BE2C (cell line): ENCODE data around the gene NR1H3.

Experiments
- DNase-seq: peaks from one replicate; pipeline ENCODE4 v3.0.0-alpha.2; 2020
- H3K27me3 ChIP-seq: fragments of 250-450 bp; sonication (Bioruptor Pico); 2 replicates; pipeline ENCODE4 v1.5.1; 2020; ENCODE audit warnings: mild to moderate bottlenecking
- H3K36me3 ChIP-seq: fragments of 250-450 bp; sonication (Bioruptor Pico); 2 replicates; pipeline ENCODE4 v1.5.1; 2020; ENCODE audit warnings: mild to moderate bottlenecking
- H3K4me1 ChIP-seq: fragments of 250-450 bp; sonication (Bioruptor Pico); 2 replicates; pipeline ENCODE4 v1.5.1; 2020
- H3K4me3 ChIP-seq: 2 replicates; pipeline ENCODE4 v1.5.1; 2011; ENCODE audit warnings: low read depth, low read length
- H3K9me3 ChIP-seq: fragments of 250-450 bp; sonication (Bioruptor Pico); 2 replicates; pipeline ENCODE4 v1.5.1; 2020
- CTCF ChIP-seq: IDR thresholded peaks from 2 replicates; pipeline ENCODE4 v1.5.1; 2012; ENCODE audit warnings: mild to moderate bottlenecking, low read depth, low read length

The NR1H3 gene

DNA sequence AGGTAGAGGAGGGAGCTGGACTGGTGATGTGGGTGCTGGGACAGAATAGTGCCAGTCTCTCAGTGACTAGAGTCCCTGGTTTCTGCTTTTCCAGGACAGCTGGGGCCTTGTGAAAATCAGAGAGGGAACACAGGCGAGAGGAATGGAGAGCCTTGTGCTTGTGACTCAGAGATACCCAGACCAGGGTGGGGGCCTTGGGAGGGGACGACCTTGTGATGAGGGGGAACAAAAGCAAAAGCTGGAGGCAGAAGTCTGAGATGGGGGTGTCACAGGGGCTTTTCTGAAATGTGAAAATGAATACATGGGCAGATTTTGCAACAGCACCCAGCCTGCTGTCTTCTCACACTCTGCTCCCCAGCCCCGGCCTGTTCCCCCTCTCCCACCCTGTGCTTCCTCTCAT, 3.4 kb upstream of the NR1H3 start:
- DNase-seq = no peak
- Histone ChIP-seq H3K4me3 (no peak overlapping the region), H3K36me3 (no peaks in the 10 kb centered on the region), H3K27me3 (no peaks in the 10 kb centered on the region), H3K4me1 (peaks cover 3% of the 10 kb centered on the region), H3K9me3 (no peaks in the 10 kb centered on the region)
- no peak for TF ChIP-seq CTCF

- no peak for TF ChIP-seq CTCF
- H3K27me3 ChIP-seq = no peaks in the 10 kb centered on the region
- DNase-seq = no peak
- no peaks in the 10 kb centered on the region for H3K36me3 ChIP-seq
- no peak overlapping the region for H3K4me3 ChIP-seq
- no peaks in the 10 kb centered on the region for H3K9me3 ChIP-seq
- H3K4me1 ChIP-seq = peaks cover 3% of the 10 kb centered on the region
Measured at GRCh38 chr11:47256374-47256773, 1.4 kb upstream of the NR1H3 start.

DNA sequence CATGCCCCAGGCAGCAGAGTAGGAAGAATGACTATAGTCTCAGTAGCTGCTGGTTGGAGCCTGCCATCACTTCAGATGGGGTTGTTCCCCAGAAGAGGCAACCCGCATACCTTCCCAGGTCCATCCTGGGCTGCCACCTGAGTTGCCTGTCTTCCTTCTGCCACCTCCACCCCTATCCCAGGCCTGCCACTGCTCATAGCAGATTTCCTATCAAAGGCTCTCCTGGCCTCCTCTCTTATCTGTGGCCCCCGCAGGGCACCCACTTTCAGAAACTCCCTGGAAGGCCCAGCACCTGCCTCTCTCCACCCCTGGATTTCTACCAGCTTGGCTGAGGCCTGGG, 649 bp upstream of the NR1H3 start:
- Histone ChIP-seq H3K4me3 (no peak overlapping the region), H3K9me3 (no peaks in the 10 kb centered on the region), H3K4me1 (peaks cover 3% of the 10 kb centered on the region), H3K36me3 (no peaks in the 10 kb centered on the region), H3K27me3 (no peaks in the 10 kb centered on the region)
- no peak for TF ChIP-seq CTCF
- no peak for DNase-seq

DNA sequence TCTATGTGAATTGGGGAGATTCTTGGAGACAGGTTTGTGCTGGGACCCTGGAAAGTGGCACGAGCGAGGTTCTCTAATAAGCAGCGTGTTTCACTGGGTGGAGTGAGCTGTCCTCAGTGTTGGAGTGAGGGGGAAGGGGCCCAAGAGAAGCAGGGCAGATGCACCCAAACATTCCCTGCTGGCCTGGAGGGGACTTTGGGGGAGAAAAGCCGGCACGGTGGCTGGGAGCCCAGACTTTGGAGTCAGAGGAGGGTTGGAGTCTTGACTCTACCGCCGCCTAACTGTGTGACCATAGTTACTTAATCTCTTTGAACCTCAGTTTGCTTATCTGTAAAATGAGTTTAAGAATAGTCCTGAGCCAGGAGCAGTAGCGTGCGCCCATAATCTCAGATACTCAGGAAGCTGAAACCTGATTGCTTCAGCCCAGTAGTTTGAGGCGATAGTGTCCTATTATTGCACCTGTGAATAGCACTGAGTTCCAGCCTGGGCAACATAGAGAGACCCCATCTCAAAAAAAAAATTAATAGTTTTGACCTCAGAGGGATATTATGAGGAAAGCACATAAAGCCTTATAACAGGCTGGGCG, 614 bp downstream of the NR1H3 start:
- H3K27me3 ChIP-seq = no peaks in the 10 kb centered on the region
- no peak overlapping the region for H3K4me3 ChIP-seq
- H3K4me1 ChIP-seq = peaks cover 3% of the 10 kb centered on the region
- DNase-seq = no peak
- H3K9me3 ChIP-seq = no peaks in the 10 kb centered on the region
- no peaks in the 10 kb centered on the region for H3K36me3 ChIP-seq
- TF ChIP-seq CTCF = no peak

- Histone ChIP-seq H3K36me3 (no peaks in the 10 kb centered on the region), H3K9me3 (no peaks in the 10 kb centered on the region), H3K27me3 (no peaks in the 10 kb centered on the region), H3K4me3 (no peak overlapping the region), H3K4me1 (peaks cover 3% of the 10 kb centered on the region)
- TF ChIP-seq CTCF = peak; percentile 67
- DNase-seq = peak; percentile 48
Measured at GRCh38 chr11:47259232-47259977, 1.6 kb downstream of the NR1H3 start.

- Histone ChIP-seq H3K4me3 (no peak overlapping the region), H3K4me1 (no peaks in the 10 kb centered on the region; the same call in 1 of the 2 replicates), H3K9me3 (no peaks in the 10 kb centered on the region), H3K36me3 (no peaks in the 10 kb centered on the region), H3K27me3 (no peaks in the 10 kb centered on the region)
- no peak for DNase-seq
- no peak for TF ChIP-seq CTCF
Measured at GRCh38 chr11:47260366-47260765, 2.6 kb downstream of the NR1H3 start.
